H9 (cell line): ENCODE results near the gene CRYBG2. TPM values are rescaled to one million over a fixed set of nuclear protein-coding genes. Genes with fewer than 3 reads are reported as not detected.

Experiments
- DNase-seq: peaks from one replicate; pipeline ENCODE4 v3.0.0-alpha.2; 2017
- H2AFZ ChIP-seq: one replicate; pipeline ENCODE4 v1.6.1; 2013; ENCODE audit warnings: mild to moderate bottlenecking, low read length, control low read depth, moderate library complexity
- H2AK5ac ChIP-seq: 2 replicates; pipeline ENCODE4 v1.6.1; 2013; ENCODE audit warnings: low read length, control low read depth, mixed read lengths; ENCODE audit not compliant: insufficient read length
- H2BK120ac ChIP-seq: one replicate; pipeline ENCODE4 v1.6.1; 2013; ENCODE audit warnings: low read depth, mild to moderate bottlenecking, low read length, control low read depth, inconsistent platforms; ENCODE audit not compliant: poor library complexity, severe bottlenecking
- H2BK12ac ChIP-seq: 2 replicates; pipeline ENCODE4 v1.6.1; 2013; ENCODE audit warnings: low read length, control low read depth, mixed read lengths, low read depth; ENCODE audit not compliant: insufficient read length
- H2BK15ac ChIP-seq: 2 replicates; pipeline ENCODE4 v1.6.1; 2013; ENCODE audit warnings: low read depth, low read length, control low read depth
- H2BK20ac ChIP-seq: one replicate; pipeline ENCODE4 v1.6.1; 2013; ENCODE audit warnings: low read depth, mild to moderate bottlenecking, low read length, control low read depth, inconsistent platforms; ENCODE audit not compliant: poor library complexity, severe bottlenecking
- H2BK5ac ChIP-seq: 2 replicates; pipeline ENCODE4 v1.6.1; 2013; ENCODE audit warnings: low read length, control low read depth, mixed read lengths; ENCODE audit not compliant: insufficient read length
- H3K14ac ChIP-seq: 2 replicates; pipeline ENCODE4 v1.6.1; 2013; ENCODE audit warnings: low read length, control low read depth; ENCODE audit not compliant: insufficient read depth
- H3K18ac ChIP-seq: 2 replicates; pipeline ENCODE4 v1.6.1; 2013; ENCODE audit warnings: low read depth, mild to moderate bottlenecking, mixed read lengths, low read length, control low read depth; ENCODE audit not compliant: insufficient read length
- H3K23ac ChIP-seq: 2 replicates; pipeline ENCODE4 v1.6.1; 2013; ENCODE audit warnings: low read length, control low read depth, mixed read lengths, low read depth; ENCODE audit not compliant: insufficient read length
- H3K23me2 ChIP-seq: 2 replicates; pipeline ENCODE4 v1.6.1; 2013; ENCODE audit warnings: low read depth, mild to moderate bottlenecking, mixed read lengths, low read length, control low read depth; ENCODE audit not compliant: insufficient read length, poor library complexity, severe bottlenecking
- H3K27ac ChIP-seq: 2 replicates; pipeline ENCODE4 v1.5.1; 2013; ENCODE audit warnings: low read length, control low read depth, mixed read lengths, low read depth; ENCODE audit not compliant: insufficient read length
- H3K27me3 ChIP-seq: 2 replicates; pipeline ENCODE4 v1.6.1; 2013; ENCODE audit warnings: low read length, control low read depth, inconsistent platforms; ENCODE audit not compliant: insufficient read depth
- H3K4ac ChIP-seq: 2 replicates; pipeline ENCODE4 v1.6.1; 2013; ENCODE audit warnings: low read depth, mild to moderate bottlenecking, control low read depth, inconsistent platforms, low read length, moderate library complexity
- H3K4me1 ChIP-seq: 2 replicates; pipeline ENCODE4 v1.6.1; 2013; ENCODE audit warnings: low read length, control low read depth, inconsistent platforms; ENCODE audit not compliant: insufficient read depth
- H3K4me2 ChIP-seq: 2 replicates; pipeline ENCODE4 v1.6.1; 2013; ENCODE audit warnings: low read length, control low read depth, mixed read lengths; ENCODE audit not compliant: insufficient read length, insufficient read depth
- H3K56ac ChIP-seq: 2 replicates; pipeline ENCODE4 v1.6.1; 2013; ENCODE audit warnings: low read depth, mild to moderate bottlenecking, mixed read lengths, low read length, control low read depth; ENCODE audit not compliant: insufficient read length
- H3K79me1 ChIP-seq: 2 replicates; pipeline ENCODE4 v1.6.1; 2013; ENCODE audit warnings: low read depth, mild to moderate bottlenecking, moderate library complexity, low read length, control low read depth, inconsistent platforms; ENCODE audit not compliant: insufficient read depth, poor library complexity, severe bottlenecking
- H3K79me2 ChIP-seq: 2 replicates; pipeline ENCODE4 v1.6.1; 2013; ENCODE audit warnings: low read length, control low read depth, inconsistent platforms; ENCODE audit not compliant: insufficient read depth
- H3K9ac ChIP-seq: 2 replicates; pipeline ENCODE4 v1.6.1; 2013; ENCODE audit warnings: low read length, control low read depth, mixed read lengths; ENCODE audit not compliant: insufficient read length; ENCODE audit errors: extremely low read depth
- H3K9me3 ChIP-seq: one replicate; pipeline ENCODE4 v1.6.1; 2013; ENCODE audit warnings: low read depth, low read length, inconsistent platforms; ENCODE audit not compliant: control insufficient read depth
- H3T11ph ChIP-seq: one replicate; pipeline ENCODE4 v1.6.1; 2013; ENCODE audit warnings: mild to moderate bottlenecking, low read length, control low read depth, inconsistent platforms
- H4K20me1 ChIP-seq: one replicate; pipeline ENCODE4 v1.6.1; 2013; ENCODE audit not compliant: control insufficient read depth, insufficient read length, insufficient read depth
- H4K5ac ChIP-seq: 2 replicates; pipeline ENCODE4 v1.6.1; 2013; ENCODE audit warnings: low read depth, mild to moderate bottlenecking, mixed read lengths, low read length, control low read depth; ENCODE audit not compliant: insufficient read length
- H4K8ac ChIP-seq: replicated peaks from 2 replicates; pipeline ENCODE4 v1.6.1; 2013; ENCODE audit warnings: low read length, control low read depth, mixed read lengths, low read depth; ENCODE audit not compliant: insufficient read length
- H4K91ac ChIP-seq: 2 replicates; pipeline ENCODE4 v1.6.1; 2013; ENCODE audit warnings: low read depth, mild to moderate bottlenecking, moderate library complexity, mixed read lengths, low read length, control low read depth; ENCODE audit not compliant: insufficient read length
- H3K27ac Mint-ChIP-seq, 3 experiments: 2 replicates in 2 of 3; 3 replicates in 1 of 3; pipeline ENCODE4 v1.8.0; 2020 to 2021; ENCODE audit warnings: mixed read lengths in 3 of 3, mild to moderate bottlenecking in 1 of 3, moderate library complexity in 1 of 3
- H3K27me3 Mint-ChIP-seq: 2 replicates; pipeline ENCODE4 v1.8.0; 2021; ENCODE audit warnings: low read depth, mild to moderate bottlenecking, moderate library complexity, mixed read lengths
- H3K36me3 Mint-ChIP-seq, 3 experiments: 2 replicates in 2 of 3; 3 replicates in 1 of 3; pipeline ENCODE4 v1.8.0; 2020 to 2021; ENCODE audit warnings: low read depth in 3 of 3, mixed read lengths in 3 of 3; ENCODE audit not compliant: insufficient read depth in 1 of 3
- H3K4me1 Mint-ChIP-seq, 2 experiments: 2 replicates each; pipeline ENCODE4 v1.8.0; 2020; ENCODE audit warnings: mixed read lengths in 2 of 2
- H3K4me3 Mint-ChIP-seq, 2 experiments: 2 replicates in 1 of 2; 3 replicates in 1 of 2; pipeline ENCODE4 v1.8.0; 2020 to 2021; ENCODE audit warnings: mild to moderate bottlenecking in 2 of 2, mixed read lengths in 2 of 2, moderate library complexity in 1 of 2
- H3K9me3 Mint-ChIP-seq, 2 experiments: 2 replicates in 1 of 2; 3 replicates in 1 of 2; pipeline ENCODE4 v1.8.0; 2020; ENCODE audit warnings: mild to moderate bottlenecking in 2 of 2, mixed read lengths in 2 of 2, moderate library complexity in 1 of 2
- CTCF ChIP-seq: fragments of 200-600 bp; sonication (generic); conservative IDR thresholded peaks from 3 replicates; pipeline ENCODE4 v1.8.0; 2021; ENCODE audit warnings: antibody characterized with exemption, mild to moderate bottlenecking
- WGBS: extraction: QIAGEN DNeasy Blood & Tissue Kit; methylation state at CpG from one replicate; pipeline ENCODE4 v1.1.7; 2013; ENCODE audit warnings: missing lambda C conversion rate, low lambda C conversion rate, mixed read lengths; ENCODE audit not compliant: insufficient read length; ENCODE audit errors: extremely low coverage; 5-methylcytosine and 5-hydroxymethylcytosine counted together
- total RNA-seq: library from RNA; stranded (reverse); gene quantifications from 2 replicates; pipeline ENCODE4 v1.2.1, GENCODE V29; 2021

Gene CRYBG2
- total RNA-seq, 1 experiment from 2014 or later, result 12.8 TPM

DNA sequence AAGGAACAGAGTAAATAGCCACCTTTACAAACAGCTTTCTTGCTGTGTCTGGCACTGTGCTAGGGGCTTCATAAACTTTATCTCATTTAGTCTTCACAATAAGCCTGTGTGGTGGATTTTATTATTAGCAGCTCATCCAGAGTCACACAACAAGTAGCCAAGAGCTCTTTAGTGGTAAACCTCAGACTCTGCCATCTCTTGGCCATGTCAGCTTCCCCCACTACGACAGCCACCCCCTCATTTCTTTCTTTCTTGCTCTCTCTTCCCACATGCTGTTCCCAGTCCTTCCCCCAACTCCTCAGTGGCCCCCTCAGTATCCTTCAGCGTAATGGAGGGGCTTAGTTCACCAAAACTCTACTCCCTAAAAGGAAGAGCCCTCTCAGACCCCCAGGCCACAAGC, 19.9 kb upstream of the CRYBG2 start:
- H2BK15ac ChIP-seq, result no peak overlapping the region
- H3K27ac ChIP-seq, result no peak overlapping the region
- H3K9ac ChIP-seq, result no peak overlapping the region
- H2BK5ac ChIP-seq, result no peak overlapping the region
- H3K4me2 ChIP-seq, result no peak overlapping the region
- no peaks in the 10 kb centered on the region for H3K4me1 ChIP-seq
- H3K23ac ChIP-seq, result no peak overlapping the region
- H3T11ph ChIP-seq, result no peak overlapping the region
- no peaks in the 10 kb centered on the region for H3K79me1 ChIP-seq
- no peak overlapping the region for H3K14ac ChIP-seq
- H3K79me2 ChIP-seq, result no peaks in the 10 kb centered on the region
- H3K9me3 ChIP-seq, result no peaks in the 10 kb centered on the region
- H3K36me3 Mint-ChIP-seq, result no peaks in the 10 kb centered on the region
- no peak overlapping the region for H4K5ac ChIP-seq
- H3K9me3 Mint-ChIP-seq, result peaks cover 0 to 3% of the 10 kb centered on the region in 2 experiments; a peak in 3 of 5 replicates
- no peak overlapping the region for H2BK120ac ChIP-seq
- no peak overlapping the region; a peak in 1 of 5 replicates for H3K4me3 Mint-ChIP-seq
- H2AFZ ChIP-seq, result no peak overlapping the region
- no peak overlapping the region for H4K8ac ChIP-seq
- no peak overlapping the region for H2BK20ac ChIP-seq
- H2BK12ac ChIP-seq, result no peak overlapping the region
- peaks cover 5% of the 10 kb centered on the region; the same call in 1 of the 2 replicates for H3K27me3 Mint-ChIP-seq
- no peak overlapping the region for H3K56ac ChIP-seq
- no peak overlapping the region for H3K4ac ChIP-seq
- H4K20me1 ChIP-seq, result no peaks in the 10 kb centered on the region
- H3K27me3 ChIP-seq, result no peaks in the 10 kb centered on the region; the same call in 1 of the 2 replicates
- H4K91ac ChIP-seq, result no peak overlapping the region
- no peak overlapping the region for H2AK5ac ChIP-seq
- no peak overlapping the region for H3K27ac Mint-ChIP-seq
- no peak for DNase-seq
- no peak for TF ChIP-seq CTCF
- WGBS, result no CpG with 5 or more reads among the region's 2 CpGs
- no peak overlapping the region for H3K18ac ChIP-seq
- H3K23me2 ChIP-seq, result no peaks in the 10 kb centered on the region
- peaks cover 15 to 17% of the 10 kb centered on the region in 2 experiments for H3K4me1 Mint-ChIP-seq
